ENCODE data around the gene CACNG7.

CACNG7 gene

DNA sequence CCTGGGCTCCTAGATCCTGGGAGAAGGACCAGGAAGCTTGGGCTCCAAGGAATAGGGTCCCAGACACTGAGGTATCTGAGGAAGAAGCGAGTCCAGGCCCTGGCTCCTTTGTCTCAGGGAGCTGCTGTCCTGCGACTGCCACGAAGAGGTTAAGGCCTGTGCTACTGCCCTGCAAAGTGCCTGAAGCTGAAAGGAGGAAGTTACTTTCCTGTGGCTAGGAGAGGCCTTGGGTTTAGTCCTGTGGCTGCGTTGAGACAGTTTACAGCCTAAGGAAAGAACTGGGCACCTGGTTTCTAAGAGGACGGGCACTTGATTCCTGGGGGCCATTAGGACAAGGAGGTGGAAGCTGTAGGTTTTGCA, 38.6 kb upstream of the CACNG7 start:
- Histone ChIP-seq H3K36me3 (ENCODE audit: control insufficient read depth in 1 of 2, insufficient read depth in 2 of 2, low read length in 2 of 2) (peaks cover 18 to 42% of the 10 kb centered on the region in 2 donors), H3K4me3 (ENCODE audit: low read depth in 1 of 2, low read length in 2 of 2) (peak overlapping the region; percentile 38 to 96), H3K27ac (ENCODE audit: low read length) (no peak overlapping the region), H3K9me3 (ENCODE audit: control insufficient read depth in 1 of 2, low read length in 2 of 2) (no peaks in the 10 kb centered on the region), H3K27me3 (ENCODE audit: low read depth, low read length) (no peaks in the 10 kb centered on the region), H3K4me1 (ENCODE audit: control insufficient read depth in 1 of 2, insufficient read depth in 2 of 2, low read length in 2 of 2) (peaks cover 6 to 67% of the 10 kb centered on the region in 2 donors)

DNA sequence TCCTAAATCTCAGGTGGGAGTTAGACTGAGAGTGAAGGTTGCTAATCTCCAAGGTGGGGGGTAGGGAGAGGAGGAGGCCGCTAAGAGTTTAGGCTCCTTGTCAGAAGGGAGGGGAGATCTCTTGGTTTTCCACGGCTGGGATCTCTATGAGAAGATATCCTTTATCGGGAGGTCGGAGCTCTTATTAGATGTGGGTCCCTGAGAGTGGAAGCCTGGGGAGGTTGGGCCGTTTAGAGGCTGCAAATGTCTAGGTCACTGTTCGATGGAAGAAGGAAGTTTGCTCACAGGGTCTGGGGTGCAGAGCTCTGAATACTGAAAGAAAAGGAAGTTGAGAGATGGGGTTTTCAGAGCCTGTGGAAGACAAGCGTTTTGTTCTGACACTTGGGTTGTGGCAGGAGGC, 37.6 kb upstream of the CACNG7 start:
- Histone ChIP-seq H3K4me1 (ENCODE audit: control insufficient read depth in 1 of 2, insufficient read depth in 2 of 2, low read length in 2 of 2) (peaks cover 3 to 63% of the 10 kb centered on the region in 2 donors), H3K4me3 (ENCODE audit: low read depth in 1 of 2, low read length in 2 of 2) (peak overlapping the region in 1 of 2 donors; percentile 96), H3K27me3 (ENCODE audit: low read depth, low read length) (no peaks in the 10 kb centered on the region), H3K27ac (ENCODE audit: low read length) (no peak overlapping the region), H3K36me3 (ENCODE audit: control insufficient read depth in 1 of 2, insufficient read depth in 2 of 2, low read length in 2 of 2) (peaks cover 18 to 49% of the 10 kb centered on the region in 2 donors), H3K9me3 (ENCODE audit: control insufficient read depth in 1 of 2, low read length in 2 of 2) (no peaks in the 10 kb centered on the region)

DNA sequence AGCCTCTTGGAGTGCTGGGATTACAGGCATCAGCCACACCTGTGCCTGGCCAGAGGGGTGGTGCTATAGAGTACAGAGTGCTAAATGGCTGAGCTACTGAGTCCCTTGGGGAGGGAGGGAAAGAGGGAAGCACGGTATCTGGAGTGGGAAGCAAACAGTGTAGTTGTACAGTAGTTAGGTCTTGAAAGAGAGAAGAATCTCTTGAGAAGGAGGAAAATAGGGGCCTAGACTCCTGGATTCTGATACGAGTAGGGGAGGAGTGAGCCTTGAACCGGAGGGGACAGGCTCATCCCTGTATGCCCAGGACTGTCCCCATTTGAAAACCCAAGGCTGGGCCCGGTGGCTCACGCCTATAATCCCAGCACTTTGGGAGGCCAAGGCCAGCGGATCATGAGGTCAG, 36.3 kb upstream of the CACNG7 start:
- no peak overlapping the region for H3K27ac ChIP-seq (ENCODE audit: low read length)
- H3K4me3 ChIP-seq (ENCODE audit: low read depth in 1 of 2, low read length in 2 of 2) = no peak overlapping the region
- peaks cover 18 to 47% of the 10 kb centered on the region in 2 donors for H3K36me3 ChIP-seq (ENCODE audit: control insufficient read depth in 1 of 2, insufficient read depth in 2 of 2, low read length in 2 of 2)
- H3K27me3 ChIP-seq (ENCODE audit: low read depth, low read length) = no peaks in the 10 kb centered on the region
- peaks cover 3 to 62% of the 10 kb centered on the region in 2 donors for H3K4me1 ChIP-seq (ENCODE audit: control insufficient read depth in 1 of 2, insufficient read depth in 2 of 2, low read length in 2 of 2)
- H3K9me3 ChIP-seq (ENCODE audit: control insufficient read depth in 1 of 2, low read length in 2 of 2) = no peaks in the 10 kb centered on the region

DNA sequence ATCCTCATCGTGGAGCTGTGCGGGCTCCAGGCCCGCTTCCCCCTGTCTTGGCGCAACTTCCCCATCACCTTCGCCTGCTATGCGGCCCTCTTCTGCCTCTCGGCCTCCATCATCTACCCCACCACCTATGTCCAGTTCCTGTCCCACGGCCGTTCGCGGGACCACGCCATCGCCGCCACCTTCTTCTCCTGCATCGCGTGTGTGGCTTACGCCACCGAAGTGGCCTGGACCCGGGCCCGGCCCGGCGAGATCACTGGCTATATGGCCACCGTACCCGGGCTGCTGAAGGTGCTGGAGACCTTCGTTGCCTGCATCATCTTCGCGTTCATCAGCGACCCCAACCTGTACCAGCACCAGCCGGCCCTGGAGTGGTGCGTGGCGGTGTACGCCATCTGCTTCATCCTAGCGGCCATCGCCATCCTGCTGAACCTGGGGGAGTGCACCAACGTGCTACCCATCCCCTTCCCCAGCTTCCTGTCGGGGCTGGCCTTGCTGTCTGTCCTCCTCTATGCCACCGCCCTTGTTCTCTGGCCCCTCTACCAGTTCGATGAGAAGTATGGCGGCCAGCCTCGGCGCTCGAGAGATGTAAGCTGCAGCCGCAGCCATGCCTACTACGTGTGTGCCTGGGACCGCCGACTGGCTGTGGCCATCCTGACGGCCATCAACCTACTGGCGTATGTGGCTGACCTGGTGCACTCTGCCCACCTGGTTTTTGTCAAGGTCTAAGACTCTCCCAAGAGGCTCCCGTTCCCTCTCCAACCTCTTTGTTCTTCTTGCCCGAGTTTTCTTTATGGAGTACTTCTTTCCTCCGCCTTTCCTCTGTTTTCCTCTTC, 35.1 kb upstream of the CACNG7 start:
- H3K27ac ChIP-seq (ENCODE audit: low read length) = no peak overlapping the region
- H3K27me3 ChIP-seq (ENCODE audit: low read depth, low read length) = no peaks in the 10 kb centered on the region
- no peaks in the 10 kb centered on the region for H3K9me3 ChIP-seq (ENCODE audit: control insufficient read depth in 1 of 2, low read length in 2 of 2)
- peaks cover 3 to 66% of the 10 kb centered on the region in 2 donors for H3K4me1 ChIP-seq (ENCODE audit: control insufficient read depth in 1 of 2, insufficient read depth in 2 of 2, low read length in 2 of 2)
- H3K4me3 ChIP-seq (ENCODE audit: low read depth in 1 of 2, low read length in 2 of 2) = no peak overlapping the region
- peaks cover 18 to 39% of the 10 kb centered on the region in 2 donors for H3K36me3 ChIP-seq (ENCODE audit: control insufficient read depth in 1 of 2, insufficient read depth in 2 of 2, low read length in 2 of 2)

DNA sequence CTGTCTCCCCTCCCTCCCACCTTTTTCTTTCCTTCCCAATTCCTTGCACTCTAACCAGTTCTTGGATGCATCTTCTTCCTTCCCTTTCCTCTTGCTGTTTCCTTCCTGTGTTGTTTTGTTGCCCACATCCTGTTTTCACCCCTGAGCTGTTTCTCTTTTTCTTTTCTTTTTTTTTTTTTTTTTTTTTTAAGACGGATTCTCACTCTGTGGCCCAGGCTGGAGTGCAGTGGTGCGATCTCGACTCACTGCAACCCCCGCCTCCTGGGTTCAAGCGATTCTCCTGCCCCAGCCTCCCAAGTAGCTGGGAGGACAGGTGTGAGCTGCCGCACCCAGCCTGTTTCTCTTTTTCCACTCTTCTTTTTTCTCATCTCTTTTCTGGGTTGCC, 34.5 kb upstream of the CACNG7 start:
- peaks cover 18 to 37% of the 10 kb centered on the region in 2 donors for H3K36me3 ChIP-seq (ENCODE audit: control insufficient read depth in 1 of 2, insufficient read depth in 2 of 2, low read length in 2 of 2)
- peaks cover 3 to 72% of the 10 kb centered on the region in 2 donors for H3K4me1 ChIP-seq (ENCODE audit: control insufficient read depth in 1 of 2, insufficient read depth in 2 of 2, low read length in 2 of 2)
- H3K9me3 ChIP-seq (ENCODE audit: control insufficient read depth in 1 of 2, low read length in 2 of 2) = no peaks in the 10 kb centered on the region
- H3K4me3 ChIP-seq (ENCODE audit: low read depth in 1 of 2, low read length in 2 of 2) = no peak overlapping the region
- H3K27me3 ChIP-seq (ENCODE audit: low read depth, low read length) = no peaks in the 10 kb centered on the region
- H3K27ac ChIP-seq (ENCODE audit: low read length) = no peak overlapping the region

DNA sequence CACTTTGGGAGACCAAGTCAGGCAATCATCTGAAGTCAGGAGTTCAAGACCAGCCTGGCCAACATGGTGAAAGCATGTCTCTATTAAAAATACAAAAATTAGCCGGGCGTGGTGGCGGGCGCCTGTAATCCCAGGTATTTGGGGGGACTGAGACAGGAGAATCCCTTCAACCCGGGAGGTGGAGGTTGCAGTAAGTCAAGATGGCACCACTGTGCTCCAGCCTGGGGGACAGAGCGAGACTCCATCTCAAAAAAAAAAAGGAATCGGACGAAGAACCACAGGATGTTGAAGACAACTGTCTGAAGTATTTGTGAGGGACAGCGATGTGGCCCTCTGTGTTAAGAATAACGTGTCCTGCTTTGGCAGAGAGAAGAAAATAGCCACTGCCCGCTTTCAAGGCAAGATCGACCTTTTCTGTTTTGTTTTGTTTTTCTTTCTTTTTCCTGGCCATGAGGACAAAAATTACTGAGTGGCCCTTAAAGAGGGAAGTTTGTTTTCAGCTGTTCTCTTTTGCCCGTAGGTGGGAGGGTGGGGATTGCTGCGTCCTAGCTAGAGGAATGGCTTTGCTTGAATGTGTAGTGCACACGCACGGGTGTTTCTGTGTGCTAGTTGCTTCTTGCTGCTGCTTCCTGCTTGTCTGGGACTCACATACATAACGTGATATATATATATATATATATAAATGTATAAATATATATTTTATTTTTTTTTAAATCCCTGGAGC, 33.3 kb upstream of the CACNG7 start:
- no peaks in the 10 kb centered on the region for H3K9me3 ChIP-seq (ENCODE audit: control insufficient read depth in 1 of 2, low read length in 2 of 2)
- peaks cover 11% of the 10 kb centered on the region for H3K27me3 ChIP-seq (ENCODE audit: low read depth, low read length)
- H3K27ac ChIP-seq (ENCODE audit: low read length) = no peak overlapping the region
- peaks cover 6 to 66% of the 10 kb centered on the region in 2 donors for H3K4me1 ChIP-seq (ENCODE audit: control insufficient read depth in 1 of 2, insufficient read depth in 2 of 2, low read length in 2 of 2)
- no peak overlapping the region for H3K4me3 ChIP-seq (ENCODE audit: low read depth in 1 of 2, low read length in 2 of 2)
- H3K36me3 ChIP-seq (ENCODE audit: control insufficient read depth in 1 of 2, insufficient read depth in 2 of 2, low read length in 2 of 2) = peaks cover 18 to 37% of the 10 kb centered on the region in 2 donors

DNA sequence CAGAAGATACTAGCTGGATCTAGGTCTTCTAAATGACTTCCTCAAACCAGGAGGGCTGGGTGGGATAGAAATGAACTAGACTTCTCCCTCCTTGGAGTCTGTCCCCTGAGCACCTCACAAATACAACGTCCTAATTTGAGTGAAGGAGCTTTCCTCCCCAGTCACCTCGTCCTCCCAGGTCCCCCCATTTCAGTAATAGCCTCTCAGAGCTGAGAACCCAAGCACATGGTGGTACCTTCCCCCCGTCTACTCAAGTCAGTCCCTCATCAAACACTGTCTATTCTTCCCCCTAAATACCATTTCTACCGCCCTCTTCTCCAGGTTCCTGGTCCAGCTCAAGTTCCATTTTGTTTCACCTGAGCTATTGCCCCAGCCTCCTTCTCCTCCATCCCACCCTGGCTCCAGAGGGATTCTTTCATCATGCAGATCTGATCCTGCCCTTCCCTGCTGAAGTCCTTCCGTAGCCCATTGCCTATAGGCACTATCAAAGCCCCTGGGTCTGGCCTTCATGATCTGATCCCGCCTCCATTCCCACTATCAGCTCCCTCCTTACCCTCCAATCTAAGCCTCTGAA, 32.3 kb upstream of the CACNG7 start:
- Histone ChIP-seq H3K27ac (ENCODE audit: low read length) (no peak overlapping the region), H3K36me3 (ENCODE audit: control insufficient read depth in 1 of 2, insufficient read depth in 2 of 2, low read length in 2 of 2) (peaks cover 18 to 32% of the 10 kb centered on the region in 2 donors), H3K9me3 (ENCODE audit: control insufficient read depth in 1 of 2, low read length in 2 of 2) (no peaks in the 10 kb centered on the region), H3K4me1 (ENCODE audit: control insufficient read depth in 1 of 2, insufficient read depth in 2 of 2, low read length in 2 of 2) (peaks cover 4 to 64% of the 10 kb centered on the region in 2 donors), H3K4me3 (ENCODE audit: low read depth in 1 of 2, low read length in 2 of 2) (no peak overlapping the region), H3K27me3 (ENCODE audit: low read depth, low read length) (peaks cover 21% of the 10 kb centered on the region)

DNA sequence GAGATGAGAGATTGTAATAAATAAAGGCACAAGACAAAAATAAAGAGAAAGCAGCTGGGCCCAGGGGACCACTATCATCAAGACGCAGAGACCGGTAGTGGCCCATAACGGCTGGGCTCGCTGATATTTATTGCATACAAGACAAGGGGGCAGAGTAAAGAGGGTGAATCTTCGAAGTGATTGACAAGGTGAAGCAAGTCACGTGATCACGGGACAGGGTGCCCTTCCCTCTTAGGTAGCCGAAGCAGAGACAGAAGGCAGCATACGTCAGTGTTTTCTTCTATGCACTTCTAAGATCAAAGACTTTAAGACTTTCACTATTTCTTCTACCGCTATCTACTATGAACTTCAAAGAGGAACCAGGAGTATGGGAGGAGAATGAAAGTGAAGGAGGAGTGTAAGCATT, 31.7 kb upstream of the CACNG7 start:
- no peak overlapping the region for H3K27ac ChIP-seq (ENCODE audit: low read length)
- H3K4me3 ChIP-seq (ENCODE audit: low read depth in 1 of 2, low read length in 2 of 2) = no peak overlapping the region
- peaks cover 18 to 32% of the 10 kb centered on the region in 2 donors for H3K36me3 ChIP-seq (ENCODE audit: control insufficient read depth in 1 of 2, insufficient read depth in 2 of 2, low read length in 2 of 2)
- H3K4me1 ChIP-seq (ENCODE audit: control insufficient read depth in 1 of 2, insufficient read depth in 2 of 2, low read length in 2 of 2) = peaks cover 4 to 68% of the 10 kb centered on the region in 2 donors
- H3K9me3 ChIP-seq (ENCODE audit: control insufficient read depth in 1 of 2, low read length in 2 of 2) = no peaks in the 10 kb centered on the region
- peaks cover 26% of the 10 kb centered on the region for H3K27me3 ChIP-seq (ENCODE audit: low read depth, low read length)

DNA sequence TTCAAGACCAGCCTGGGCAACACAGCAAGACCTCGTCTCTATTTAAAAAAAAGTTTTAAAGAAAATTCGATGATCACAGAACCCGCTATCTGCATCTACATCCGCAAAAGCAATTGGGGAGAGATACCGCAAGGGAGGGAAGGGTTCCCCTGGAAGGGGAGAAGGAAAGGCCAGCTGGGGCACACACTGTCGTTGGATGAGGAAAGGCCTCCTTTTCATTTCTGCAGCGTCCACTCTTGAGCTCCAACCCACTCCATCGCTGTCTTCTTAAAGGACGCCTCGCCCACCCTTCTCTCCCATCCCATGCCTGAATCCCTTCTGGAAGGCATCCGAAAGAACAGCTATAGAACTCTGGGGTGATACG, 30.3 kb upstream of the CACNG7 start:
- H3K4me3 ChIP-seq (ENCODE audit: low read depth in 1 of 2, low read length in 2 of 2) = peak overlapping the region; percentile 75 to 83
- H3K27me3 ChIP-seq (ENCODE audit: low read depth, low read length) = peaks cover 36% of the 10 kb centered on the region
- no peaks in the 10 kb centered on the region for H3K9me3 ChIP-seq (ENCODE audit: control insufficient read depth in 1 of 2, low read length in 2 of 2)
- no peak overlapping the region for H3K27ac ChIP-seq (ENCODE audit: low read length)
- H3K36me3 ChIP-seq (ENCODE audit: control insufficient read depth in 1 of 2, insufficient read depth in 2 of 2, low read length in 2 of 2) = peaks cover 8 to 25% of the 10 kb centered on the region in 2 donors
- peaks cover 4 to 55% of the 10 kb centered on the region in 2 donors for H3K4me1 ChIP-seq (ENCODE audit: control insufficient read depth in 1 of 2, insufficient read depth in 2 of 2, low read length in 2 of 2)

DNA sequence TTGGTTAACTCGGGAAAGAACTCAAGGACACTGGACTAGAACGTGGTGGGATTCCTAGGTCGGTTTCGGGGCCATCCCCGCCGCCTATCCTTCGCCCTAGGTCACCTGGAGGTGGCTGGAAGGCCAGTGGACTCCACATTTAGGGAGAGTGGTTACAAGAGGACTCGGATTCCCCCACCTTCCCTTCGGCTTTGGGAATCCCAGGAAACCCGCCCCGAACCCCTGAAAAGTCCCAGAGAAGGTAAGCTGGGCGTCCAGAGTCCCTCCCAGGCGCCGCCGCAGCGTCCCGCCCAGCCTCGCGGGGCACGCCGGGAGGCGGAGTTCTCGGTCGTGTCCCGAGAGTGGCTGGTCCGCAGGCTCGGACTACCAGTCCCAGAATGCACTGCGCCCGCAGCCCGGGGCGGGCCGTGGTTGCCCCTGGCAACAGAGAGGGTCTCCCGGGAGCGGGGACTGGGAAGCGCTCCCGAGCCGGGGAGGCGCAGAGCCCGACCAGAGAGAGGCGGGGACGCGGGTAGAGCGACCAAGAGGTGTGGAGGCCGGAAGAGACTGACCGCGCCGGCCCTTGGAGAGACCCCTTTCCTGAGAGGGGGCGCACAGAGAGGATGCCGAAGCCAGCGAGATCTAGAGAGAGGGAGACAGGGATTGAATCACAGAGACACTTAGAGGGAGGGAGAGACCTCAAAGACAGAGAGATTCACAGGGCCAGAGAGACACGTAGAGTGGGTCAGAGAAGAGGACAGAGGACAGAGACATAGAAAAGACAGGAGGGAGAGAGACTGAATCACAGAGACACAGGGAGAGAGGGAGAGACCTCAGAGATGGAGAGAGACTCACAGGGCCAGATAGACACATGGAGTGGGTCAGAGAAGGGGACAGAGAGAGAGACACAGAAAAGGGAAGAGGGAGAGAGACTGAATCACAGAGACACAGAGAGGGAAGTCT, 29.7 kb upstream of the CACNG7 start:
- no peaks in the 10 kb centered on the region for H3K9me3 ChIP-seq (ENCODE audit: control insufficient read depth in 1 of 2, low read length in 2 of 2)
- H3K36me3 ChIP-seq (ENCODE audit: control insufficient read depth in 1 of 2, insufficient read depth in 2 of 2, low read length in 2 of 2) = peaks cover 1 to 18% of the 10 kb centered on the region in 2 donors
- H3K4me1 ChIP-seq (ENCODE audit: control insufficient read depth in 1 of 2, insufficient read depth in 2 of 2, low read length in 2 of 2) = peaks cover 4 to 49% of the 10 kb centered on the region in 2 donors
- H3K4me3 ChIP-seq (ENCODE audit: low read depth in 1 of 2, low read length in 2 of 2) = peak overlapping the region; percentile 75 to 83
- peaks cover 42% of the 10 kb centered on the region for H3K27me3 ChIP-seq (ENCODE audit: low read depth, low read length)
- H3K27ac ChIP-seq (ENCODE audit: low read length) = no peak overlapping the region
